T-cell (primary cell): ENCODE data around the gene KMT2B. TPM values are rescaled to one million over a fixed set of nuclear protein-coding genes. Genes with fewer than 3 reads are reported as not detected.

ENCODE experiments used
- ATAC-seq, 4 experiments: fragments of 200-7000 bp in 3 of 4; fragments of 150-1000 bp in 1 of 4; cut with Tn5 transposase; replicated peaks in 1 of 4; 1 replicate in 3 of 4; 2 replicates in 1 of 4; pipeline ENCODE4 v1.10.0; 2021; ENCODE audit warnings: moderate library complexity in 3 of 4, mild to moderate bottlenecking in 2 of 4, moderate number of reproducible peaks in 1 of 4
- CTCF ChIA-PET, 2 donors: fragments of 300-600 bp; sonication (Branson Sonifier 250); formaldehyde crosslinking; loops; one replicate each; lab custom pipeline; 2022; ENCODE audit warnings: antibody characterized with exemption in 2 of 2; lab: Charles Lee
- POLR2A ChIA-PET, 2 donors: fragments of 300-600 bp; sonication (Branson Sonifier 250); formaldehyde crosslinking; loops; one replicate each; lab custom pipeline; 2022; ENCODE audit warnings: antibody characterized with exemption in 2 of 2; lab: Charles Lee
- DNase-seq, 35 experiments: peaks; one replicate each; pipeline versions ENCODE4 v3.0.0 to v3.0.0-alpha.2; 2013 to 2023
- H3K27ac ChIP-seq: one replicate; pipeline ENCODE4 v1.5.1; 2013; ENCODE audit warnings: low read length
- H3K27me3 ChIP-seq, 2 experiments: replicated peaks in 1 of 2; 1 replicate in 1 of 2; 2 replicates in 1 of 2; pipeline versions ENCODE4 v1.6.1 to v1.7.0; 2013; ENCODE audit warnings: low read length in 1 of 2, mixed read lengths in 1 of 2; ENCODE audit not compliant: control insufficient read depth in 2 of 2, insufficient read depth in 2 of 2; ENCODE audit errors: extremely low read depth in 1 of 2
- H3K36me3 ChIP-seq, 2 donors: 1 replicate in 1 of 2; 2 replicates in 1 of 2; pipeline versions ENCODE4 v1.6.1 to v1.7.0; 2013; ENCODE audit warnings: low read length in 1 of 2; ENCODE audit not compliant: control insufficient read depth in 2 of 2, insufficient read depth in 1 of 2; ENCODE audit errors: extremely low read depth in 1 of 2
- H3K4me1 ChIP-seq, 2 experiments: 1 replicate in 1 of 2; 2 replicates in 1 of 2; pipeline versions ENCODE4 v1.6.1 to v1.7.0; 2013; ENCODE audit warnings: low read length in 2 of 2, mixed read lengths in 1 of 2; ENCODE audit not compliant: insufficient read depth in 2 of 2, control insufficient read depth in 1 of 2; ENCODE audit errors: extremely low read depth in 1 of 2
- H3K4me3 ChIP-seq, 2 donors: 1 replicate in 1 of 2; 2 replicates in 1 of 2; pipeline versions ENCODE4 v1.5.1 to v1.7.0; 2013; ENCODE audit warnings: mild to moderate bottlenecking in 2 of 2, low read length in 1 of 2, moderate library complexity in 1 of 2; ENCODE audit not compliant: control insufficient read depth in 1 of 2; ENCODE audit errors: extremely low read depth in 1 of 2
- H3K9me3 ChIP-seq: 2 replicates; pipeline ENCODE4 v1.7.0; 2013
- H3K27ac Mint-ChIP-seq, 2 donors: one replicate each; pipeline ENCODE4 v1.8.0; 2020 to 2021; ENCODE audit warnings: mild to moderate bottlenecking in 2 of 2, mixed read lengths in 2 of 2
- H3K27me3 Mint-ChIP-seq, 2 donors: one replicate each; pipeline ENCODE4 v1.8.0; 2021 to 2022; ENCODE audit warnings: mixed read lengths in 2 of 2
- H3K36me3 Mint-ChIP-seq: one replicate; pipeline ENCODE4 v1.8.0; 2021; ENCODE audit warnings: mixed read lengths
- H3K4me1 Mint-ChIP-seq, 3 donors: one replicate each; pipeline ENCODE4 v1.8.0; 2020 to 2022; ENCODE audit warnings: mixed read lengths in 3 of 3, mild to moderate bottlenecking in 1 of 3
- H3K4me3 Mint-ChIP-seq, 3 donors: one replicate each; pipeline ENCODE4 v1.8.0; 2020 to 2022; ENCODE audit warnings: mild to moderate bottlenecking in 3 of 3, mixed read lengths in 3 of 3, moderate library complexity in 3 of 3
- H3K9me3 Mint-ChIP-seq, 3 donors: one replicate each; pipeline ENCODE4 v1.8.0; 2020 to 2022; ENCODE audit warnings: mixed read lengths in 3 of 3
- WGBS: methylation state at CpG from one replicate; pipeline ENCODE4 v1.1.5; 2013; ENCODE audit warnings: missing lambda C conversion rate; ENCODE audit not compliant: insufficient coverage; 5-methylcytosine and 5-hydroxymethylcytosine counted together
- total RNA-seq, 35 experiments: library from RNA in 6 of 35; stranded (reverse) in 6 of 35; fragments of 120-200 nt in 1 of 35; gene quantifications; one replicate each; pipeline versions ENCODE4 v1.2.1 to v1.2.4 and lab custom pipeline; 2013 to 2026

KMT2B gene
- total RNA-seq, 5 donors from 2014 or later (not counting 1 experiment from before 2014, with no cell fraction given) = 76.4 to 107 (median 92.5) TPM

GRCh38 chr19:35753634-35754369 lies 36.0 kb downstream of the KMT2B start:
- Mint-ChIP-seq H3K27me3 (peaks cover 7 to 10% of the 10 kb centered on the region in 2 donors), H3K4me3 (no peak overlapping the region), H3K9me3 (no peaks in the 10 kb centered on the region), H3K27ac (no peak overlapping the region), H3K36me3 (peaks cover 9% of the 10 kb centered on the region), H3K4me1 (peaks cover 24 to 44% (median 37%) of the 10 kb centered on the region in 3 donors)
- ChIA-PET CTCF (interaction anchor here (0.6 to 0.7 kb wide), 2 partner anchors 8 to 47 kb away, joined by 3 read pairs; partner anchors contain the start of gene PSENEN (in 1 of the 2)), POLR2A (no interaction called here)
- peaks cover 3 to 27% of the 10 kb centered on the region in 2 donors for H3K36me3 ChIP-seq
- peaks cover 22 to 47% of the 10 kb centered on the region in 2 experiments for H3K4me1 ChIP-seq
- H3K27me3 ChIP-seq = peaks cover 0 to 21% of the 10 kb centered on the region in 2 experiments
- H3K4me3 ChIP-seq = no peak overlapping the region
- 94% methylated on average over 17 of the region's 20 CpGs for WGBS
- H3K9me3 ChIP-seq = no peaks in the 10 kb centered on the region
- DNase-seq (no peak), ATAC-seq (no peak)
- no peak overlapping the region for H3K27ac ChIP-seq

- no peak for ATAC-seq
- Histone ChIP-seq H3K4me3 (no peak overlapping the region), H3K27me3 (peaks cover 0 to 21% of the 10 kb centered on the region in 2 experiments), H3K9me3 (no peaks in the 10 kb centered on the region), H3K27ac (no peak overlapping the region), H3K36me3 (peaks cover 3 to 30% of the 10 kb centered on the region in 2 donors), H3K4me1 (peaks cover 20 to 48% of the 10 kb centered on the region in 2 experiments)
- H3K9me3 Mint-ChIP-seq = no peaks in the 10 kb centered on the region
- no peak for DNase-seq
- H3K4me1 Mint-ChIP-seq = peaks cover 28 to 45% (median 40%) of the 10 kb centered on the region in 3 donors
- H3K36me3 Mint-ChIP-seq = peaks cover 10% of the 10 kb centered on the region
- ChIA-PET POLR2A (no interaction called here), CTCF (interaction anchor here in 1 of 2 donors (0.7 kb wide), 1 partner anchor 9 kb away, joined by 3 read pairs; the partner anchor contains the start of gene PSENEN)
- H3K27ac Mint-ChIP-seq = no peak overlapping the region
- WGBS = 89% methylated on average over 6 of the region's 13 CpGs
- H3K27me3 Mint-ChIP-seq = peaks cover 7 to 10% of the 10 kb centered on the region in 2 donors
- peak overlapping the region in 2 of 3 donors; percentile 52 to 60 for H3K4me3 Mint-ChIP-seq
These were observed 36.7 kb downstream of the KMT2B start for GRCh38 chr19:35754370-35755130.

- ATAC-seq = no peak
- WGBS = 74% methylated on average over 17 of the region's 17 CpGs
- POLR2A ChIA-PET = no interaction called here
These were observed 37.3 kb downstream of the KMT2B start for GRCh38 chr19:35755131-35755549.

GRCh38 chr19:35755550-35756376 lies 38.0 kb downstream of the KMT2B start:
- peak in 1 of 4 experiments; percentile 10 for ATAC-seq
- Mint-ChIP-seq H3K27ac (no peak overlapping the region), H3K9me3 (no peaks in the 10 kb centered on the region), H3K27me3 (peaks cover 7 to 10% of the 10 kb centered on the region in 2 donors), H3K4me1 (peaks cover 32 to 51% (median 34%) of the 10 kb centered on the region in 3 donors), H3K36me3 (peaks cover 14% of the 10 kb centered on the region), H3K4me3 (peak overlapping the region in 2 of 3 donors; percentile 41 to 89)
- DNase-seq = peak in 34 of 35 experiments; percentile 27 to 73 (median 50)
- Histone ChIP-seq H3K27ac (no peak overlapping the region), H3K4me3 (peak overlapping the region in 1 of 2 donors; percentile 47), H3K4me1 (peaks cover 20 to 43% of the 10 kb centered on the region in 2 experiments), H3K9me3 (no peaks in the 10 kb centered on the region), H3K27me3 (peaks cover 0 to 21% of the 10 kb centered on the region in 2 experiments), H3K36me3 (peaks cover 7 to 36% of the 10 kb centered on the region in 2 donors)
- POLR2A ChIA-PET = no interaction called here
- 40% methylated on average over 70 of the region's 74 CpGs for WGBS
- CTCF ChIA-PET = no interaction called here

More at GRCh38 chr19:35755131-35755549, 37.3 kb downstream of the KMT2B start:
- Mint-ChIP-seq H3K4me3 (peak overlapping the region; percentile 29 to 60 (median 52)), H3K4me1 (peaks cover 31 to 46% (median 36%) of the 10 kb centered on the region in 3 donors), H3K9me3 (no peaks in the 10 kb centered on the region), H3K27me3 (peaks cover 7 to 10% of the 10 kb centered on the region in 2 donors), H3K27ac (no peak overlapping the region), H3K36me3 (peaks cover 13% of the 10 kb centered on the region)
- peaks cover 3 to 35% of the 10 kb centered on the region in 2 donors for H3K36me3 ChIP-seq
- H3K27ac ChIP-seq = no peak overlapping the region
- CTCF ChIA-PET = no interaction called here
- peaks cover 20 to 47% of the 10 kb centered on the region in 2 experiments for H3K4me1 ChIP-seq
- H3K9me3 ChIP-seq = no peaks in the 10 kb centered on the region
- peak overlapping the region in 1 of 2 donors; percentile 47 for H3K4me3 ChIP-seq
- peaks cover 0 to 21% of the 10 kb centered on the region in 2 experiments for H3K27me3 ChIP-seq
- no peak for DNase-seq

- ATAC-seq (no peak), DNase-seq (no peak)
- ChIA-PET CTCF (interaction anchor here in 1 of 2 donors (0.7 kb wide), 1 partner anchor 159 kb away, joined by 3 read pairs; no protein-coding TSS in a partner anchor), POLR2A (no interaction called here)
- H3K9me3 ChIP-seq = no peaks in the 10 kb centered on the region
- Mint-ChIP-seq H3K27ac (peak within 1 kb of the TSS; percentile 91 to 95), H3K36me3 (peaks cover 17% of the 10 kb centered on the region), H3K4me3 (peak within 1 kb of the TSS; percentile 89 to 95 (median 93)), H3K4me1 (peaks cover 32 to 51% (median 34%) of the 10 kb centered on the region in 3 donors), H3K27me3 (peaks cover 7 to 10% of the 10 kb centered on the region in 2 donors), H3K9me3 (no peaks in the 10 kb centered on the region)
- 46% methylated on average over 45 of the region's 52 CpGs for WGBS
- peaks cover 20 to 43% of the 10 kb centered on the region in 2 experiments for H3K4me1 ChIP-seq
- peak within 1 kb of the TSS; percentile 87 for H3K27ac ChIP-seq
- H3K27me3 ChIP-seq = peaks cover 0 to 21% of the 10 kb centered on the region in 2 experiments
- peak within 1 kb of the TSS; percentile 83 to 100 for H3K4me3 ChIP-seq
- H3K36me3 ChIP-seq = peaks cover 12 to 40% of the 10 kb centered on the region in 2 donors
These were observed 38.8 kb downstream of the KMT2B start, which contains the start of gene HSPB6 for GRCh38 chr19:35756377-35757230. HSPB6 (minus strand) TSS chr19:35757029; CDS start chr19:35757008, 21 bp downstream.
